Raji (cell line): ENCODE measurements around the gene CES4A.

Source experiments
- POLR2A ChIP-seq: IDR thresholded peaks from 2 replicates; pipeline ENCODE4 v1.6.1; 2011; ENCODE audit warnings: low read depth, low read length, control low read depth; ENCODE audit not compliant: insufficient read depth

CES4A gene

DNA sequence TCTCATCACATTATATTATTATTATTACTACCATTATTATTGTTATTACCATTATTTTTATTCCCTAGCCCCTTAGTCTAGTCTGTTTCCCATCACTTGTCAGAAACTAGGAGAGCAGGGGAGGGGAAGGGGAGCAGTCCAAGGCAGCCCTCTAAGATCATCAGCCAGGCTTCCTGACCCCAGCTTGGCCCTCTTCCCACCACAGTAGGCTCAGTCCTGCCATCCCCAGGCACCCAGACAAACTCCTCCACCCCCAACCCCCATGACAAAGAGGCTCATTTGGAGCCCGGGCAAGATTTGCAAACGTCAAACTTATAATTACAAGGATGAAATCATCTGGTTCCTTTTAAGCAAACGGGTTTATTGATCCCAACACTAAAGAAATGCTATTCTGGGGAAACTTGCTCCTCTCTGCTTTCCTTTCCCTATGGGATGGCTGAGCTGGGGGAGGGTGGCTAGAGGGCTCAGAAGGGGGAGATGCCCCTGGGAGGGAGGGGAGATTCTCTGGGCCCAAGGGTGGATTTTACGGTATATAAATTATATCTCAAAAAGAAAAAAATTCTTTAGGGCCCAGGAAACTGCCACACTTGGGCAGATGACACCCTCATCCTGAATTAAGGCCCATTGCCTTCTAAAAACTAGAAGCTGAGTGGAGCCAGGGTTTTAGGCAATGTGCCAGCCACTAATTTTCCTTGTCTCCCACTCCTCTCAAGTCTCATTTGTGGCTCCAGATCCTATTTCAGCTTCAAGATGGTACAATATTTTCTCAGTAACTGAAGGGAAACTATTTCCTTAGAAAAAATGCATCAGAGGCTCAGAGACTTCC lies 36.2 kb downstream of the CES4A start:
- TF ChIP-seq POLR2A = no peak

DNA sequence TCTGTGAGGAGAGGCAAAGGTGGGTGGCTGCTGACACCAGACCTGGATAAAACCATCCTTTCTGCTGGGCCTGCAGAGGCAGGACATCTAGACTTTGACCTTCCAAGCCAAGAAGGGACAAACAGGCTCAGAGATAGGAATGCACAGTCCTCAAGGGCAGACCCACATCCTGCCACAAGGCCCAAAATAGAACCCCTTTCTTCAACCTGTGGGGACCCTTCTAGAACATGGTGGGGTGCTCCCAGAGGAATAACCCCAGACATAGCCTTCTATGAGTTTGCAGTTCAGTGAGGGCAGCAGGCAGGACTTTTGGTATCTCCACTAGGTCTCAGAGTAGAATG lies 36.8 kb downstream of the CES4A start:
- TF ChIP-seq POLR2A = no peak

DNA sequence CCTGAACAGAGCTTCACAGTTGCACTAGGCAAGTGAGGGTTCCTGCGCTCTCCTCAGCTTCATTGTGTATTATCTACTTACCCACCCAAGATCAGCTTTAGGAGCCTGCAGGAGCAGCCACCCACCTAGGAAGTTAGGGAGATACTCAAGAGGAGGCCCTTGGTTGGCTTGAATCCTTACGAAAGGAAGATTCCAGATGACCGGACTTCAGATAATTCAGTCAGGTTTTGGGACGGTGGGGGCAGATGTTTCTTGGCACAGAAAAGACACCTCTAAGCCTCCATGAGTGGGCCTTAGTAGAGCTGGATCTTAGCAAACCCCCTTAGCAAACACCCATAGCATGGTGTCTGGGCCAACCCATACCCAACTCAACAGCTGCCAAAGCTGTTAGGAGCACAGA lies 38.2 kb downstream of the CES4A start:
- no peak for TF ChIP-seq POLR2A

DNA sequence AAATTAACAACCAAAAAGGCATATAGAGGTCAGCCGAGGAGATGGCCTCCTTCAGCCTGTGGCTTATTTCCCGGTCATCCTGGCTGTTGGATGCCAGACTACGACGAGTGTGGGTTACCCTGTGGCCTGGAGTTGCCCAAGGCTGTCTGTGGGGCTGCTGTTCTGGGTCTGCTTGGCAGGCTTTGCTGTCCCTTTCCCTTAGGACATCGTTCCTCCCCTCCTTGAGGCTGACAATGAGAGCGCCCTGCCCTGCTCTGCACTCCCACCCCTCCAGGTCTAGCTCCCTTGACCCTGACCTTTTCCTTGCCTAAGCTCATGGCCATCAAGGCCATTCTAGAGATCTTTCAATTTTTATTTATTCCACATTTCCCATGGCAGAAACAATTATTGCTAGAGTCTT lies 38.7 kb downstream of the CES4A start:
- no peak for TF ChIP-seq POLR2A

DNA sequence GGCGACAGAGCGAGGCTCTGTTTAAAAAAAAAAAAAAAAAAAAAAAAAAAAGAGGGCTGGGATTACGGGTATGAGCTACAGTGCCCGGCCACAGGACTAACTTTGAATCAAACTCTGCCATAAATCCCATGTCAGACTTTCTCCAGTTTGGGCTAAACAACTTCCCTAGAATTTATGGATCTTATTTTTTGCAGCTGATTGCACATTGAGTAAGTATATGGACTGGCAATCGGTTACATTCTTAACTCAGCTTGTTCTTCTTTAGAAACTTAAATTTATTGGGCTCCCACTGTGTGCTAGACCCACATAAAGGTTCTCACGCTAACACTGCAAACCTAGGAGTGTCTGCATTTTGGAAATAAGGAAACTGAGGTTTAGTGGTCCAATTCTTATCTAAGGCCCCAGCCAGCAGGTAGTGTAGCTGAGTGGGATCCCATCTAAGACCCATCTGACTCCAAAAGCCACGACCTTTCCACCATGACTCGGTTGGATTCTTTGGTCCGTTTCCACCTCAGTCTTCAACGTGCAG lies 39.8 kb downstream of the CES4A start:
- no peak for TF ChIP-seq POLR2A

DNA sequence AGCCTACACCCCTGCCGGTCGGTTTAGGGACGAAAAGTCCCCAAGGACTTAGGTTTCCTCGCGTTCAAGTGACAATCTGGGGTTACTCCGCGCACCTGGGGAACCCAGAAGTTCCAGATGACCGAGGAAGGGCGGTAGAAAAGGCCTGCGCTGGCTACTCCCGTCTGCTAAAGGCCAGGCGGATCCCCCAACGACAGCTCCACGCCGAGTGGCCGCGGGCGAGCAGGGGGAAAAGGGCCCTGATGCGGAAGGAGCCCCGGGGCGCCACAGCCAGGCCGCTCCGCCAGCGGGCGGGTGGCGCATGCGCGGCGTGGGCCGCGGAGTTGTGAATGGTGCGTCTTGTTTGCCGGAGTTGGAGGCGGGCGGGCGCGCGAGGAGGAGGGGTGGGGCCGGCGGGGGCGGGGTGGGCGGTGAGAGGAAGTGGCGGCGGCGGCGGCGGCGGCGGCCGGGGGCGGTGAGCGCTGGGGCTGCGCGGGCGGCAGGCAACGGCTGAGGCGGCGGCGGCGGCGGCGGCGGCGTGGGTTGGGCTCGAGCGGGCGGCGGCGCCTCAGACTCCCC lies 40.4 kb downstream of the CES4A start, which contains the start of gene CBFB:
Gene CBFB, plus strand, starts transcription at position 454 of the 558 bp plus-strand sequence. CDS start 259 bp downstream, outside the sequence.
- peak; percentile 97 for TF ChIP-seq POLR2A

DNA sequence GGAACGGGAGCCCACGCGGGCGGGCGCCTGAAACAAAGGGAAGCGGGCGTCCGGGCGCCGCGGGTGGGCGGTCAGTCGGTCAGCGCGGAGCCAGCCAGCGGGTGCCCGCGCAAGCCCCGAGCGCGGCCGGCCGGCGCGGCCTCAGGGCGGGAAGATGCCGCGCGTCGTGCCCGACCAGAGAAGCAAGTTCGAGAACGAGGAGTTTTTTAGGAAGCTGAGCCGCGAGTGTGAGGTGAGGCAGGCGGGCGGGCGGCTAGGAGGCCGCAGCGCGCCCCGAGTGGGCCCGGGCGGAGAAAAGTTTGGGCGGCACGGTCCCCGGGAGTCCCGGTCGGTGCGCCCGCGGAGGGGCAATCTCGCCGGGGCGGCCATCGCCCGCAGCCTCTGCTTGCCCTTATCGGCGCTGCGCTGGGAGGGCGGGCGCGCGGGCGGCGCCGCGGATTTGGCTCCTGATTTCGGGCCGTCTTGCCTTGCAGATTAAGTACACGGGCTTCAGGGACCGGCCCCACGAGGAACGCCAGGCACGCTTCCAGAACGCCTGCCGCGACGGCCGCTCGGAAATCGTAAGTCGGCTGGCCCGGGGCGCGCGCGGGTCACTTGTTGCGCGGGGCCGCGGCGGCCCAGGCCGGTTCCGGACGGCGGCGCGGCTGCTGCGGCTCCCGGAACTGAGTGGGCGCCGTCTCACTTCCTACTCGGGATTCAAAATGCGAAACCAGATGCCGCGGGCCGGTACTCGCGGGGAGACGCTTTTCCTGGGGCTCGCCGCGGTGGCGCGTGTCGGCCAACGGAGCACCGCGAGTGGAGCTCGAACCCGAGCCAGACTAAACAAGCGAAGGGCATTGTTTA lies 41.1 kb downstream of the CES4A start:
- peak; percentile 40; the same call in 1 of the 2 replicates for TF ChIP-seq POLR2A

DNA sequence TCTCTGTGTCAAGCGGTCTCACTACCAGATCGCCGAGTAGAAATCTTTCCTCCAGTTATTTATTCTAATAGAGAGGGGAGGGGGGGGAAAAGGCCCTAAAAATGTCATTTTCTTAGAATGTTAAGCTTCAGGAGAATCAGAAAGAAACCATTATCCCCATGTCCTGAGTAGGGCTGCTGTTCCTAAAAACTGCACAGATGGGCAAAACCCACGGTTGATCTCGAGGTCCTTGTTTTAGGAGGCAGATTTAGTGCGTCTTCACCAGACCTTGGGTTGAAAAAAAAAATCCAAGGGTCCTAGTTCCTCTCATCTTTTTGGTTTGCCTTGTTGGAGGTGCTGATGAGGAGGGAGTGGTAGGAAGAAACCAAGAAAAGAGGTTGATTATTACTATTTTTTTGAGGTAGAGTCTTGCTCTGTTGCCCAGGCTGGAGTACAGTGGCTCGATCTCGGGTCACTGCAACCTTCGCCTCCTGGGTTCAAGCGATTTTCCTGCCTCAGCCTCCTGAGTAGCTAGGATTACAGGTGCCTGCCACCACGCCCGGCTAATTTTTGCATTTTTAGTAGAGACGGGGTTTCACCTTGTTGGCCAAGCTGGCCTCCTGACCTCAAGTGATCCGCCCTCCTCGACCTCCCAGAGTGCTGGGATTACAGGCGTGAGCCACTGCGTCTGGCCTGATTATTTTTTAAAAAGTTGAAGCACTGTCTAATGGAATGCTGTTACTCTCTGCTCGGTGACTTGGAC lies 42.0 kb downstream of the CES4A start:
- TF ChIP-seq POLR2A = no peak

DNA sequence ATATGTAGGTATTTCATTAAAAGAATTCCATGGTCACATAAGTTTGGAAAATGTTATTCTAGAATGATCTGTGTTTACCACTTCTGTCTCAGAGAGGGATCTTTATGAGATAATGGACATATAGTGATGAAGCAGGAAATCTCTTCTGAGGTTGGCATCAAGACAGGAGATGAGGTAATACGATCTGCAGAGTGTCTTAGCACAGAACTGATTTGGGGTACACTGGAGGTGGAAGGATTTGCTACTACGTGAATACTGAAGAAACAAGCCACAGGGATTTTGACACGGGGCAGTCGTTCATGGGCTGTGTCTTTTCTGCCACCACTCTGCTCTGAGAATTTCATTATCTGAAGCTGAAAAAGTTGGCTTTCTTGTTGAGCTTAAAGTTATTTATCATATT lies 46.1 kb downstream of the CES4A start:
- TF ChIP-seq POLR2A = no peak

DNA sequence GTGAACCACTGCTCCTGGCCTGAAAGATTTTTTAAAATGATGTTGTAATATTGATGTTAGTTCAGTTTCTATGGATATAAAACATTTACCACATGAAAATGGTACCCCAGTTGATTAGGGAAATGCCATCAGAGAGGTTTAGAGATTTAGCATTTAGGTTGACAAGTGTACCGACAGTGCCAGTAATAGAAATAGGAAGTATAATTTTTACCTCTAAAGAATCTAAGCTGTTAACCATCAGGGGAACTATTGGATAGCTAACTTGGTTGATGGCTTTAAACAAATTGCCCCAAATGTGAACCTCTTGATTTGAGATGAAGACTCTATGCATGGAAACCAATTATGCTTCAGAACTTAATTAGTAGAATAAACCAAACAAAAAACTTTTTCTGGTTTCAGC lies 47.0 kb downstream of the CES4A start:
- TF ChIP-seq POLR2A = no peak

DNA sequence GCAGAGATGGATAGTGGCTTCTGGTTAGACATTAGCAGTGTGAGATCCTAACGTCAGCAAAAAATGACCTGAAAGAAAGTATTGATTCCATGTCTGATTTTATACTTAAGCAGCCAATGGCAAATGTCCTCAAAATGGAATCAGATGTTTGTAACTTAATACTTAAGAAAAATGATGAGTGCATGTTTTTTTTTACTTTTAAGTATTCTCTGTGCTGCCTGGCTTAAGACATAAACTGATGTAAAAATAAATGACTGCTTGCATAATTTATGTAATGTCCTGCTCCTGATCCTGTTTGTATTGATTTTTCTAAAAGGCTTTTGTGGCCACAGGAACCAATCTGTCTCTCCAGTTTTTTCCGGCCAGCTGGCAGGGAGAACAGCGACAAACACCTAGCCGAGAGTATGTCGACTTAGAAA lies 47.9 kb downstream of the CES4A start:
- TF ChIP-seq POLR2A = no peak

DNA sequence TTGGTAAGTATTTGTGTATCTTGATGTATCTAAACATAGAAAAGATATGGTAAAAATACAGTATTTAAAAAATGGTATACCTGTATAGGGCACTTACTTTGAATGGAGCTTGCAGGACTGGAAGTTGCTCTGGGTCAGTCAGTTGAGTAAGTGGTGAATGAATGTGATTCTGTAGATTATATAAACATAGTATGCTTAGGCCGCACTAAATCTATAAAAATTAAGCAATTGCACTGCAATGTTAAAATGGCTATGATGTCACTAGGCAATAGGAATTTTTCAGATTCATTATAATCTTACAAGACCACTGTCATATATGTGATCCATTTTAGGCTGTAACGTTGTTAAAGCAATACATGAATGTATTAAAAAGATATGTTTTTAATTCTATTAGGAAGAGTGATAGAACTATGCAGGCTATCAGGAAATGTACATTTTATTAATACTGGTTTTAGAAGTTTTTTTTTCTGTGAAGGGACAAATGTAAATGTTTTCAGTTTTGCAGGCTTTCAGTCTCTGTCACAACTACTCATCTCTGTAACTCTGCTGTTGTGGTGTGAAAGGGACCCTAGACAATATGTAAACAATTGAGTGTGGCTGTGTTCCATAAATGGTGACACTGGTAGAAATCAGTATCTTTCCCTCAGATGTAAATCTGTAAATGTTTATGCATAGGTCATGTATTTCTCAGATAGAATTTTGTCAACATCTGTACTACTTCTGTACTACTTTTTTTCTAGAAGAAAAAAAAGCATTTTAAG lies 51.1 kb downstream of the CES4A start:
- no peak for TF ChIP-seq POLR2A

DNA sequence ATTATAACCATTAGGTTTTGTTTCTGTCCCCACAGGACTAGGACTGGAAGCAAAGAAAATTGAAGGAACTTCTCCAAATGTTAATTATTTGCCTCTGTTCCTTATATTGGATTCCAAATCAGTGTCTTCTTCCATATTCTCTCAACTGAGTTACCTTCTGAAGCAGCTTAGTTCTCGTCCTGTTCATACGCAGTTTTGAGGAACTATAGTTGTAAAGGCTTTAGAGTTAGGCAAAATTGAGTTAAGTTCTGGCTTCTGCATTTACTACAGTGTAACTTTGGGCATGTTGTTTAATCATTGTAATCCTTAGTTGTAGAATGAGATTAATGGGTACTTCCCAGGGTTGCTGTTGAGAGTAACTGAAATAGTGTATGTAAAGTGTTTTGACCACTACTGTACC lies 51.8 kb downstream of the CES4A start:
- TF ChIP-seq POLR2A = no peak

DNA sequence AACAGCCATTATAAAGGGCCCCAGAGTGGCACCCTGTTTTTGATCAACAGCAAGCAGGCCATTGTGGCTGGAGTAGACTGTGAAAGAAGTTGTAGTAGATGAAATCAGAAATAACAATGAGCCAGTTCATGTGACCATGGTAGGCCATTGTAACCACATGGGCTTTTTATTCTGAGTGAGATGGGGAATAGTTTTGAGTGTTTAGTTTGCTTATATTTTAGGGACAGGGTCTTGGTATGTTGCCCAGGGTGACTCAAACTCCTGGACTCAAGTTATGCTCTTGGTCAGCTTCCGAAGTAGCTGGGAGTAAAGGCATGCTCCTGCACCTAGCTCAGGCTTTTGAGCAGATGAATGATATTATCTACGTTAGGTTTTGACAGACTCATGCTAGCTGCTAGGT lies 52.5 kb downstream of the CES4A start:
- TF ChIP-seq POLR2A = no peak
